HFFc6 (cell line): ENCODE measurements around the gene RAET1E. TPM values are rescaled to one million over a fixed set of nuclear protein-coding genes. Genes with fewer than 3 reads are reported as not detected.
A peak's percentile ranks its signal among the peaks of the same experiment; 100 is the strongest.

Source experiments
- DNase-seq: peaks from one replicate; pipeline ENCODE4 v3.0.0-alpha.2; 2018
- H3K27ac Mint-ChIP-seq: 2 replicates; pipeline ENCODE4 v1.8.0; 2020; ENCODE audit warnings: mild to moderate bottlenecking, mixed read lengths
- H3K27me3 Mint-ChIP-seq: 2 replicates; pipeline ENCODE4 v1.8.0; 2021; ENCODE audit warnings: mild to moderate bottlenecking, moderate library complexity, mixed read lengths; ENCODE audit not compliant: insufficient read depth
- H3K36me3 Mint-ChIP-seq: 2 replicates; pipeline ENCODE4 v1.8.0; 2021; ENCODE audit warnings: low read depth, mixed read lengths
- H3K4me1 Mint-ChIP-seq: 2 replicates; pipeline ENCODE4 v1.8.0; 2020; ENCODE audit warnings: low read depth, mixed read lengths
- H3K4me3 Mint-ChIP-seq: 2 replicates; pipeline ENCODE4 v1.8.0; 2020; ENCODE audit warnings: mild to moderate bottlenecking, moderate library complexity, mixed read lengths
- H3K9me3 Mint-ChIP-seq: 2 replicates; pipeline ENCODE4 v1.8.0; 2020; ENCODE audit warnings: mild to moderate bottlenecking, mixed read lengths
- CTCF ChIP-seq: fragments of 200-600 bp; sonication (generic); IDR thresholded peaks from 2 replicates; pipeline ENCODE4 v1.5.0; 2021; ENCODE audit warnings: antibody characterized with exemption, mild to moderate bottlenecking
- total RNA-seq, 6 experiments: library from RNA; stranded (reverse); fragmentation: NEBNext Ultra II Directional; extraction: Animal tissue kit (Norgen Biotek cat#: 25700); gene quantifications; 2 replicates in 1 of 6; 3 replicates in 5 of 6; pipeline ENCODE4 v1.2.3, GENCODE V29; 2021

RAET1E gene
- total RNA-seq, 6 experiments from 2014 or later, result 0.14 to 0.41 (median 0.26) TPM; not detected in 1

- no peak for DNase-seq
- Mint-ChIP-seq H3K4me1 (peaks cover 51% of the 10 kb centered on the region), H3K27me3 (peaks cover 13% of the 10 kb centered on the region), H3K9me3 (no peaks in the 10 kb centered on the region), H3K27ac (no peak overlapping the region), H3K4me3 (no peak overlapping the region), H3K36me3 (no peaks in the 10 kb centered on the region)
- TF ChIP-seq CTCF, result no peak
Observed at GRCh38 chr6:149936743-149937142, 38.8 kb upstream of the RAET1E start.

DNA sequence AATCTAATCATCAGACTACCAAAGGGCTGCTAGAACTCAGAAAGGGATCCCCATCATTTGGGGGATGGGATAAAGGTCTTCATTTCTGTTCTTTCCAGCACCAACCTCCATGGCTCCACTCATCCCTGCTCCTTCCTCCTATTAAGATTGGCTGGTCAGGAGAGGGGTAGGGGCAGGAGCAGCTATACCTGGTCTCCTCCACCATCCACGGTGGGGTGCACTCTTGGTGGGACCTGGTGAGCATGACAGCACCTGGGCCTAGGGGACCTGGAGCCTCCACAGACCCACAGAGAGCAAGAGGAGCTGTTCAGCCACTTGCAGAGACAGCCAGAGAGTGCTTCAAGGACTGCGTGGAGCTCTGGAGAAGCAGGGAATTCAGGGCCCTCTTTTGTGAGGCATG, 37.8 kb upstream of the RAET1E start:
- Mint-ChIP-seq H3K4me1 (peaks cover 46% of the 10 kb centered on the region), H3K27me3 (peaks cover 17% of the 10 kb centered on the region), H3K4me3 (no peak overlapping the region), H3K27ac (no peak overlapping the region), H3K36me3 (no peaks in the 10 kb centered on the region), H3K9me3 (no peaks in the 10 kb centered on the region)
- no peak for TF ChIP-seq CTCF
- DNase-seq, result no peak

- Mint-ChIP-seq H3K4me1 (peaks cover 42% of the 10 kb centered on the region), H3K9me3 (no peaks in the 10 kb centered on the region), H3K36me3 (no peaks in the 10 kb centered on the region), H3K4me3 (no peak overlapping the region), H3K27ac (no peak overlapping the region; the same call in 1 of the 2 replicates), H3K27me3 (peaks cover 19% of the 10 kb centered on the region)
- TF ChIP-seq CTCF, result no peak
- peak; percentile 38 for DNase-seq
Observed at GRCh38 chr6:149935246-149935645, 37.3 kb upstream of the RAET1E start.

GRCh38 chr6:149934249-149935156, 36.6 kb upstream of the RAET1E start:
- TF ChIP-seq CTCF, result peak; percentile 94
- Mint-ChIP-seq H3K4me3 (no peak overlapping the region), H3K36me3 (no peaks in the 10 kb centered on the region), H3K4me1 (peaks cover 34% of the 10 kb centered on the region), H3K27me3 (peaks cover 26% of the 10 kb centered on the region), H3K9me3 (no peaks in the 10 kb centered on the region), H3K27ac (no peak overlapping the region)
- peak; percentile 79 for DNase-seq

DNA sequence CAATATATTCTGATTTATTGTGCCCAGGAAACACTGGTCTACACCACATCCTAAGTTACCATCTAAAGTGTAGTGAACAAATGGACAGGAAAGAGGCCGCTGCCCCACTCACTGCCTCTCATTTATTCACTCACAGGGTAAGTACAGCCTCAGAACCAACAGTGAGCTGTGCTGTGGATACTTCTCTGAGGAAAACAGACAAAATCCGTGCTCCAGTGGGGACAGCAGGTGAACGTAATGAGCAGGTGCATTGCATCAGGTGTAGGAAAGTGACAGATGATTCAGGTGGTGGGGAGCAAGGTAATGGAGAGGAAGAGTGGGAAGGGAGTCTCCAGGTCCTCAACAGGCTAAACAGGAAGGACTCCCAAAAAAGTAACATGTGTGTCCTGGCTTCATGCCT, 35.5 kb upstream of the RAET1E start:
- no peak for DNase-seq
- peaks cover 27% of the 10 kb centered on the region for H3K4me1 Mint-ChIP-seq
- H3K27ac Mint-ChIP-seq, result no peak overlapping the region
- no peak for TF ChIP-seq CTCF
- H3K4me3 Mint-ChIP-seq, result no peak overlapping the region
- H3K27me3 Mint-ChIP-seq, result peaks cover 29% of the 10 kb centered on the region
- H3K9me3 Mint-ChIP-seq, result no peaks in the 10 kb centered on the region
- no peaks in the 10 kb centered on the region for H3K36me3 Mint-ChIP-seq
